Uterus (tissue), 4 donors: ENCODE measurements around the gene TCF12. TPM values are rescaled to one million over a fixed set of nuclear protein-coding genes. Genes with fewer than 3 reads are reported as not detected.
"Not testable (repeated sequence)": the region's sequence is repeated elsewhere in the genome, so short reads cannot be mapped to it uniquely, and the experiment has no call there.

Source experiments
- DNase-seq, 2 donors: peaks; one replicate each; pipeline ENCODE4 v3.0.0-alpha.2; 2019 to 2020
- H3K27ac ChIP-seq, 2 donors: fragments of 200-600 bp; sonication (generic); 1 replicate in 1 of 2; 2 replicates in 1 of 2; pipeline ENCODE4 v1.5.1; 2016 to 2018
- H3K27me3 ChIP-seq, 2 donors: fragments of 200-600 bp; sonication (generic); one replicate each; pipeline ENCODE4 v1.5.1; 2018 to 2019; ENCODE audit warnings: control low read depth in 1 of 2
- H3K36me3 ChIP-seq, 2 donors: fragments of 200-600 bp; sonication (generic); one replicate each; pipeline ENCODE4 v1.5.1; 2019; ENCODE audit warnings: control low read depth in 1 of 2
- H3K4me1 ChIP-seq, 2 donors: fragments of 200-600 bp; sonication (generic); one replicate each; pipeline ENCODE4 v1.5.1; 2018 to 2019; ENCODE audit warnings: control low read depth in 1 of 2
- H3K4me3 ChIP-seq, 2 donors: fragments of 200-600 bp; sonication (generic); 1 replicate in 1 of 2; 2 replicates in 1 of 2; pipeline ENCODE4 v1.5.1; 2018 to 2019; ENCODE audit warnings: mild to moderate bottlenecking in 1 of 2
- H3K9me3 ChIP-seq, 2 donors: fragments of 200-600 bp; sonication (generic); one replicate each; pipeline ENCODE4 v1.5.1; 2019; ENCODE audit warnings: control low read depth in 1 of 2
- CTCF ChIP-seq, 4 experiments: fragments of 200-600 bp in 2 of 4; fragments of 450-650 bp in 2 of 4; sonication (generic) in 2 of 4; IDR thresholded peaks; one replicate each; pipeline ENCODE4 v1.5.1; 2016 to 2019; ENCODE audit warnings: antibody characterized with exemption in 4 of 4, mild to moderate bottlenecking in 2 of 4, moderate library complexity in 1 of 4
- POLR2A ChIP-seq, 2 donors: fragments of 450-650 bp; IDR thresholded peaks; one replicate each; pipeline ENCODE4 v1.6.1; 2016; ENCODE audit warnings: antibody characterized with exemption in 2 of 2, mild to moderate bottlenecking in 1 of 2, moderate library complexity in 1 of 2
- intact Hi-C: fragments of 100-400 bp; cut with DNase I; formaldehyde crosslinking; loops from one replicate; pipeline ENCODE4 v1.15.1; 2023; ENCODE audit warnings: low total_unique reads
- total RNA-seq, 4 donors: library from RNA; depleted of rRNA in 3 of 4; stranded (reverse); fragments of >200 nt in 3 of 4; gene quantifications; one replicate each; pipeline versions ENCODE4 v1.1.0 to v1.2.4, GENCODE V29; 2014 to 2023
- donor health status: DM: yes; HTN: yes; CAD: no.

TCF12 gene
- total RNA-seq, 4 donors from 2014 or later = 109 to 361 (median 196) TPM

- Histone ChIP-seq H3K36me3 (no peaks in the 10 kb centered on the region), H3K27ac (peak overlapping the region in 1 of 2 donors; percentile 47), H3K27me3 (no peaks in the 10 kb centered on the region), H3K4me3 (no peak overlapping the region), H3K9me3 (peaks cover 0 to 5% of the 10 kb centered on the region in 2 donors), H3K4me1 (no peaks in the 10 kb centered on the region)
- no peak for DNase-seq
- intact Hi-C loops = no loop called here
- TF ChIP-seq POLR2A (IDR thresholded peaks at IDR 0.05) = no peak
- peak; percentile 67 to 82 (median 74) for TF ChIP-seq CTCF (IDR thresholded peaks at IDR 0.05)
Measured at GRCh38 chr15:57146506-57147201, 228.2 kb downstream of the TCF12 start.

GRCh38 chr15:57147621-57148020 is 229.2 kb downstream of the TCF12 start:
- Histone ChIP-seq H3K36me3 (no peaks in the 10 kb centered on the region), H3K27me3 (no peaks in the 10 kb centered on the region), H3K9me3 (peaks cover 0 to 8% of the 10 kb centered on the region in 2 donors), H3K4me1 (no peaks in the 10 kb centered on the region), H3K4me3 (no peak overlapping the region), H3K27ac (peak overlapping the region in 1 of 2 donors; percentile 47)
- intact Hi-C loops = no loop called here
- TF ChIP-seq CTCF (IDR thresholded peaks at IDR 0.05) = no peak
- TF ChIP-seq POLR2A (IDR thresholded peaks at IDR 0.05) = no peak
- no peak for DNase-seq

GRCh38 chr15:57148262-57148661 is 229.8 kb downstream of the TCF12 start:
- intact Hi-C loops = no loop called here
- DNase-seq = no peak
- TF ChIP-seq CTCF (IDR thresholded peaks at IDR 0.05) = no peak
- TF ChIP-seq POLR2A (IDR thresholded peaks at IDR 0.05) = no peak
- H3K4me3 ChIP-seq = no peak overlapping the region
- H3K4me1 ChIP-seq = no peaks in the 10 kb centered on the region
- H3K27ac ChIP-seq = no peak overlapping the region
- peaks cover 0 to 8% of the 10 kb centered on the region in 2 donors for H3K9me3 ChIP-seq
- H3K36me3 ChIP-seq = no peaks in the 10 kb centered on the region
- no peaks in the 10 kb centered on the region for H3K27me3 ChIP-seq

- Histone ChIP-seq H3K4me3 (no peak overlapping the region), H3K36me3 (no peaks in the 10 kb centered on the region), H3K27ac (no peak overlapping the region), H3K4me1 (no peaks in the 10 kb centered on the region), H3K9me3 (peaks cover 0 to 8% of the 10 kb centered on the region in 2 donors), H3K27me3 (no peaks in the 10 kb centered on the region)
- intact Hi-C loops = no loop called here
- TF ChIP-seq POLR2A (IDR thresholded peaks at IDR 0.05) = no peak
- no peak for TF ChIP-seq CTCF (IDR thresholded peaks at IDR 0.05)
- DNase-seq = no peak
Measured at GRCh38 chr15:57149196-57149595, 230.8 kb downstream of the TCF12 start.

- TF ChIP-seq POLR2A (IDR thresholded peaks at IDR 0.05) (no peak), CTCF (IDR thresholded peaks at IDR 0.05) (no peak)
- Histone ChIP-seq H3K27ac (no peak overlapping the region), H3K36me3 (no peaks in the 10 kb centered on the region), H3K27me3 (no peaks in the 10 kb centered on the region), H3K4me1 (no peaks in the 10 kb centered on the region), H3K9me3 (peaks cover 0 to 8% of the 10 kb centered on the region in 2 donors), H3K4me3 (no peak overlapping the region)
- intact Hi-C loops = loop anchor here (10.0 kb wide), 1 partner anchor 155 kb away; no protein-coding TSS in a partner anchor
- no peak for DNase-seq
Measured at GRCh38 chr15:57150066-57150865, 231.8 kb downstream of the TCF12 start.

GRCh38 chr15:57150866-57151203 is 232.4 kb downstream of the TCF12 start:
- not testable (repeated sequence) for H3K27ac ChIP-seq, H3K4me3 ChIP-seq, H3K4me1 ChIP-seq, H3K9me3 ChIP-seq, H3K36me3 ChIP-seq, H3K27me3 ChIP-seq, DNase-seq
- intact Hi-C loops = loop anchor here (10.0 kb wide), 1 partner anchor 154 kb away; no protein-coding TSS in a partner anchor
